Measurements from ENCODE around the gene ADCY10. TPM values are rescaled to one million over a fixed set of nuclear protein-coding genes. Genes with fewer than 3 reads are reported as not detected.

ADCY10 gene
- total and polyA plus RNA-seq, 2 of the 8 experiments (the other 6 are each of a cell fraction or from before 2014, with no cell fraction given): 0.02 TPM; not detected in 1

GRCh38 chr1:167839009-167839408 is 74.9 kb downstream of the ADCY10 start (continued):
- TF ChIP-seq BRCA1 (IDR thresholded peaks at IDR 0.05; ENCODE audit: low read depth, low read length) (no peak), RBBP5 (IDR thresholded peaks at IDR 0.05; ENCODE audit: borderline replicate concordance, low read depth, low read length) (no peak), NRF1 (IDR thresholded peaks at IDR 0.05; ENCODE audit: low read depth, low read length) (no peak), TEAD4 (IDR thresholded peaks at IDR 0.05; ENCODE audit: low read depth, low read length) (no peak), SAP30 (IDR thresholded peaks at IDR 0.05; ENCODE audit: insufficient read depth, insufficient replicate concordance, low read length) (no peak), NANOG (IDR thresholded peaks at IDR 0.05; ENCODE audit: insufficient read depth, low read depth, low read length, poor library complexity, severe bottlenecking) (no peak)
